ENCODE measurements around the gene MAP3K5.
"Not testable (repeated sequence)": the region's sequence is repeated elsewhere in the genome, so short reads cannot be mapped to it uniquely, and the experiment has no call there.

The MAP3K5 gene

GRCh38 chr6:136719280-136720044 lies 72.8 kb downstream of the MAP3K5 start:
- no peak for DNase-seq

GRCh38 chr6:136718476-136718875 lies 73.8 kb downstream of the MAP3K5 start:
- no peak for DNase-seq

GRCh38 chr6:136717716-136717990 lies 74.6 kb downstream of the MAP3K5 start:
- no peak for DNase-seq

GRCh38 chr6:136716917-136717715 lies 75.2 kb downstream of the MAP3K5 start:
- DNase-seq, result no peak

GRCh38 chr6:136712642-136713041 lies 79.6 kb downstream of the MAP3K5 start:
- not testable (repeated sequence) for DNase-seq

- no peak for DNase-seq
These were observed 80.6 kb downstream of the MAP3K5 start for GRCh38 chr6:136711644-136712043.

- DNase-seq, result no peak
These were observed 81.3 kb downstream of the MAP3K5 start for GRCh38 chr6:136710877-136711552.

- DNase-seq, result no peak
These were observed 82.8 kb downstream of the MAP3K5 start for GRCh38 chr6:136709429-136709828.

GRCh38 chr6:136706430-136706829 lies 85.8 kb downstream of the MAP3K5 start:
- no peak for DNase-seq

- DNase-seq, result peak; percentile 17
These were observed 88.9 kb downstream of the MAP3K5 start for GRCh38 chr6:136703331-136703865.

- peak; percentile 22 for DNase-seq
These were observed 91.2 kb downstream of the MAP3K5 start for GRCh38 chr6:136701045-136701444.

GRCh38 chr6:136699358-136699757 lies 92.9 kb downstream of the MAP3K5 start:
- no peak for DNase-seq

- DNase-seq, result peak; percentile 44
These were observed 95.4 kb downstream of the MAP3K5 start for GRCh38 chr6:136696783-136697364.

GRCh38 chr6:136696238-136696637 lies 96.0 kb downstream of the MAP3K5 start:
- no peak for DNase-seq

GRCh38 chr6:136695412-136695811 lies 96.9 kb downstream of the MAP3K5 start:
- DNase-seq, result no peak

- no peak for DNase-seq
These were observed 99.2 kb downstream of the MAP3K5 start for GRCh38 chr6:136693090-136693489.

GRCh38 chr6:136687894-136688293 lies 104.4 kb downstream of the MAP3K5 start:
- not testable (repeated sequence) for DNase-seq

- no peak for DNase-seq
These were observed 106.7 kb downstream of the MAP3K5 start for GRCh38 chr6:136685540-136686108.

- no peak for DNase-seq
These were observed 107.8 kb downstream of the MAP3K5 start for GRCh38 chr6:136684466-136684865.

- DNase-seq, result no peak
These were observed 108.9 kb downstream of the MAP3K5 start for GRCh38 chr6:136683209-136683941.

GRCh38 chr6:136682292-136682691 lies 110.0 kb downstream of the MAP3K5 start:
- DNase-seq, result no peak

- no peak for DNase-seq
These were observed 114.5 kb downstream of the MAP3K5 start for GRCh38 chr6:136677822-136678221.
